ENCODE data around the gene APOA1. TPM values are rescaled to one million over a fixed set of nuclear protein-coding genes. Genes with fewer than 3 reads are reported as not detected.

Gene APOA1
- total and polyA plus RNA-seq, 10 of the 15 experiments (the other 5 are each of a cell fraction or from before 2014, with no cell fraction given): 0.10 to 2.4 (median 0.24) TPM; not detected in 3

DNA sequence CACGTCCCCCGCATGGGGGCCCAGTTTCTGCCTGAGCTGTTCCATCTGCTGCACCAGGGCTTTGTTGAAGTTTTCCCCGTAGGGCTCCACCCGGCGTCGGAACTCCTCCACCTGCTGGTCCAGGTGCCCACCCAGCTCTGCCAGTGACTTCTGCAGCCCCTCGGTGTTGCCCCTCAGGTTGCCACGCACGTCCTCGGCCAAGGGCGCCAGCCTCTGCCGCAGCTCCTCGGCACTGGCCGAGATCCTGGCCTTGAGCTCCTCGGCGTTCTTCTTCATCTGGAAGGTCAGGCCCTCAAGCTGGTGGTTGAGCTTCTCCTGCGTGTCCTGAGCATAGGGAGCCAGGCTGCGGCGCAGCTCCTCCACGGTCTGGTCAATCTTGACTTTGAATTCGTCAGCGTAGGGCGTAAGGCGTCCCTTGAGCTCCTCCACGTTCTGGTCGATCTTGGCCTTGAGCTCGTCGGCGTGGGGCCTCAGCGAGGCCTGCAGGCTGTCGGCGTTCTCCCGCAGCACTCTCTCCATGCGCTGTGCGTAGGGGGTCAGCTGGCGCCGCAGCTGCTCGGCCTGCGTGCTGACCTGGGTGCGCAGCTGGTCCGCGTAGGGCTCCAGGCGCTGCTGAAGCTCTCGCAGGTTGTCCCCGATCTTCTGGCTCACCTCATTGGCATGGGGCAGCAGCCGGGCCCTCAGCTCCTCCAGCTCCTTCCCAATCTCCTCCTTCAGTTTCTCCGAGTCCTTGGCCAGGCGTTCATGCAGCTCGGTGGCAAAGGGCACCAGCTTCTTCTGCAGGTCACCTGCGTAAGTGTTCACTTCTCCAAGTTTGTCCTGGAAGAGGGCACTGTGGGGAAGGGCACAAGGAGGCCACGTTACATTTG, 16.1 kb downstream of the APOA1 start:
- H3K27me3 ChIP-seq (replicated peaks in 1 of 2; ENCODE audit: control insufficient read depth in 2 of 2, insufficient read depth in 2 of 2, low read length in 1 of 2): no peaks in the 10 kb centered on the region
- no peak overlapping the region for H3K27ac ChIP-seq (ENCODE audit: control insufficient read depth, insufficient read depth)
- H3K4me2 ChIP-seq (ENCODE audit: control insufficient read depth, insufficient read depth): no peak overlapping the region
- ATAC-seq: no peak
- ChIA-PET RAD21 (ENCODE audit: unreplicated experiment) (interaction anchor here (1.0 kb wide), 2 partner anchors 16 to 30 kb away, joined by 3 read pairs; partner anchors contain the start of genes APOA1 and APOA5), POLR2A (interaction anchor here (1.0 kb wide), 1 partner anchor 10 kb away, joined by 3 read pairs; no protein-coding TSS in a partner anchor), CTCF (interaction anchor here (0.5 to 3.2 kb wide), 3 partner anchors 14 to 313 kb away, joined by 4 to 17 read pairs (median 10); partner anchors contain the start of gene APOA5), SMC1A (ENCODE audit: uncharacterized antibody, unreplicated experiment) (interaction anchor here (1.4 kb wide), 1 partner anchor 32 kb away, joined by 3 read pairs; no protein-coding TSS in a partner anchor)
- H3K36me3 ChIP-seq (ENCODE audit: control insufficient read depth in 2 of 2, insufficient read depth in 2 of 2, low read length in 1 of 2): no peaks in the 10 kb centered on the region
- 65% methylated on average over 51 of the region's 51 CpGs for WGBS (ENCODE audit: insufficient coverage, insufficient replicate concordance, low lambda C conversion rate, missing lambda C conversion rate)
- no peak for FAIRE-seq
- no peak overlapping the region for H2AFZ ChIP-seq (ENCODE audit: control insufficient read depth, low read depth, low read length)
- H3K9ac ChIP-seq (ENCODE audit: control insufficient read depth, insufficient read depth, low read length): no peak overlapping the region
- H3K4me3 ChIP-seq: no peak overlapping the region
- BruUV-seq (replicated peaks): no TSS peak
- H3K4me1 ChIP-seq (ENCODE audit: control insufficient read depth, insufficient read depth, low read length): no peaks in the 10 kb centered on the region
- intact Hi-C loops (cut with micrococcal nuclease; ENCODE audit: unreplicated experiment) (no loop called here), in situ Hi-C loops (cut with MboI) (no loop called here)
- no peaks in the 10 kb centered on the region for H3K9me3 ChIP-seq (replicated peaks; ENCODE audit: control insufficient read depth, insufficient read depth, low read length)
- H4K20me1 ChIP-seq (ENCODE audit: control insufficient read depth, insufficient read depth): no peaks in the 10 kb centered on the region
- H3K79me2 ChIP-seq (ENCODE audit: control insufficient read depth, insufficient read depth, low read length): no peaks in the 10 kb centered on the region
- no peak for TF ChIP-seq BHLHE40 (IDR thresholded peaks at IDR 0.05; ENCODE audit: borderline replicate concordance in 1 of 2, low read depth in 2 of 2, low read length in 1 of 2)
- TF ChIP-seq, protein P1, sequence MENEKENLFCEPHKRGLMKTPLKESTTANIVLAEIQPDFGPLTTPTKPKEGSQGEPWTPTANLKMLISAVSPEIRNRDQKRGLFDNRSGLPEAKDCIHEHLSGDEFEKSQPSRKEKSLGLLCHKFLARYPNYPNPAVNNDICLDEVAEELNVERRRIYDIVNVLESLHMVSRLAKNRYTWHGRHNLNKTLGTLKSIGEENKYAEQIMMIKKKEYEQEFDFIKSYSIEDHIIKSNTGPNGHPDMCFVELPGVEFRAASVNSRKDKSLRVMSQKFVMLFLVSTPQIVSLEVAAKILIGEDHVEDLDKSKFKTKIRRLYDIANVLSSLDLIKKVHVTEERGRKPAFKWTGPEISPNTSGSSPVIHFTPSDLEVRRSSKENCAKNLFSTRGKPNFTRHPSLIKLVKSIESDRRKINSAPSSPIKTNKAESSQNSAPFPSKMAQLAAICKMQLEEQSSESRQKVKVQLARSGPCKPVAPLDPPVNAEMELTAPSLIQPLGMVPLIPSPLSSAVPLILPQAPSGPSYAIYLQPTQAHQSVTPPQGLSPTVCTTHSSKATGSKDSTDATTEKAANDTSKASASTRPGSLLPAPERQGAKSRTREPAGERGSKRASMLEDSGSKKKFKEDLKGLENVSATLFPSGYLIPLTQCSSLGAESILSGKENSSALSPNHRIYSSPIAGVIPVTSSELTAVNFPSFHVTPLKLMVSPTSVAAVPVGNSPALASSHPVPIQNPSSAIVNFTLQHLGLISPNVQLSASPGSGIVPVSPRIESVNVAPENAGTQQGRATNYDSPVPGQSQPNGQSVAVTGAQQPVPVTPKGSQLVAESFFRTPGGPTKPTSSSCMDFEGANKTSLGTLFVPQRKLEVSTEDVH (IDR thresholded peaks at IDR 0.05; ENCODE audit: low read depth, partially characterized antibody): no peak
- DNase-seq (ENCODE audit: low read depth, low spot score): no peak
